MM.1S (cell line): ENCODE measurements around the gene CACNA1C.

Experiments used
- CTCF ChIP-seq: fragments of 300-600 bp; sonication (generic); IDR thresholded peaks from 2 replicates; pipeline ENCODE4 v1.5.1; 2016; ENCODE audit warnings: antibody characterized with exemption, low read length, mixed read lengths
- EZH2 ChIP-seq: fragments of 300-600 bp; sonication (generic); optimal IDR thresholded peaks from 2 replicates; pipeline ENCODE3; 2017; ENCODE audit warnings: low read depth, mild to moderate bottlenecking, antibody characterized with exemption, low read length, mixed read lengths
- EZH2phosphoT487 ChIP-seq: fragments of 300-600 bp; sonication (generic); IDR thresholded peaks from 2 replicates; pipeline ENCODE4 v1.6.1; 2018; ENCODE audit warnings: antibody characterized with exemption, low read length

DNA sequence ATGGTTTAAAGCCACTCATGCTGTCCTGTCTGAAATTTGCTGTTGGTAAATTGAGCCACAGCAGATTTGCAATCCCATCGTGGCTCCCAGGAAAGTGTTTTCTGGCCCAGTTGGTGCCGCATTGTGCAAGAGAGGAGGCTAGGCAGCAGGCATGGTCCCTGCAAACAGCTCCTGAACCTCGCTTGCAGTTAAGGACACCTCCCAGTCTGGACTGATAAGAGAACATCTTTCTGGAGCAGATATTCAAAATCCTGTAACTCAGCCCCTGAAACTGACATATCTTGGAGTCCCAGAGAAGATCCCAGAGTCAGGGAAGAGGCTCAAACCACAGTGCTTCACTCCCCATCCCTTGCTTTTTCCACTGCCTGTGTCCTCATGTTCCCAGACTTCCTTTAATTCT lies 413.4 kb downstream of the CACNA1C start:
- TF ChIP-seq CTCF (no peak), EZH2 (no peak), EZH2phosphoT487 (no peak)
